Measurements from ENCODE around the gene F2RL3.
"Not testable (repeated sequence)": the region's sequence is repeated elsewhere in the genome, so short reads cannot be mapped to it uniquely, and the experiment has no call there.

The F2RL3 gene

DNA sequence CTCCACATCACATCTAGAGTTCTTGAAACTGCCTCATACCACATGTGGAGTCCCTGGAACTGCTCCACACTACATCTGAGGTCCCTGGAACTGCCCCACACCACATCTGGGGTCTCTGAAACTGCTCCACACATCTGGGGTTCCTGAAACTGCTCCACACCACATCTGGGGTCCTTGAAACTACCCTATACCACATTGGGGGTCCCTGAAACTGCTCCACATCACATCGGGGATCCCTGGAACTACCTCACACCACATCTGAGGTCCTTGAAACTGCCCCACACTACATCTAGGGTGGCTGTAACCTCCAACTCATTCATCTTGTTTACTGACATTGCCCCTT, 33.8 kb downstream of the F2RL3 start:
- DNase-seq (ENCODE audit: low spot score) = no peak

DNA sequence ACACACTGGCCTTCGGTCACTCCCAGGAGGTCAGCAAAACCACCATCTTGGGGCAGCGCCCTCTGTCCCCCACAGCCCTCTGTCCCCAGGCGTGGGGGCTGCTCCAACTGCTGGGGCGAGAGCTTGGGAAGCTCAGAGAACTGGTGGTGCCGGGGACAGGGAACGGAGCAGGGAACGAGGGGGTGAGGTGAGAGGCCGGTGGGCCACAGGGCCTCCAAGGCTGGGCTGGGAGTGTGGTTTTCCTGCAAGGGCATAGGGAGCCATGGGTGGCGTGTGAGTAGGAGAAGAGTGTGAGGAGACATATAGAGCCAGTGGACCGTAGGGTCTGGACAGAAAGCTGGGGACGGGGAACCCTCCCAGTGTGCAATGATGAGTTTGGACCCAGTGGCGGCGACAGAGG, 34.1 kb downstream of the F2RL3 start:
- DNase-seq (ENCODE audit: low spot score) = no peak

GRCh38 chr19:16927883-16928282, 39.1 kb downstream of the F2RL3 start:
- DNase-seq (ENCODE audit: low spot score) = no peak

DNA sequence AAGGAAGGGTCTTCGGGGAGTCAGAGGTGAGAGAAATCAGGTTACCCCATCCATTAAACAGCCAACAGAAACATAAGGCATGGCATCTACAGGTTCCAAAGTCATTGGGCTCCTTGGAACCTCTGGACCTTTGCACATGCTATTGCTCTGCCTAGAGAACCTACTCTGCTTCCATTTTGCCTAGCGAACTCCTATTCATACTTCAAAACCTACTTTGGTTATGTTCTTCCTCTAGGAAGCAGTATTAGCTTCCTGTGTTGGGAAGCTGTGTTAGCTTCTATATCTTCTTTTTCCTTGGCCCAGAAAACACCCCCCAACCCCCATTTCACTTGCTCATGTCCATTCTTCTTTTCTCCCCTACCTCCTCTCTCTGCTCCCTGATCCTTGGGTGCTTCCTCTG, 39.6 kb downstream of the F2RL3 start:
- DNase-seq (ENCODE audit: low spot score) = no peak

- DNase-seq (ENCODE audit: low spot score) = no peak
Measured at GRCh38 chr19:16928916-16929315, 40.1 kb downstream of the F2RL3 start.

DNA sequence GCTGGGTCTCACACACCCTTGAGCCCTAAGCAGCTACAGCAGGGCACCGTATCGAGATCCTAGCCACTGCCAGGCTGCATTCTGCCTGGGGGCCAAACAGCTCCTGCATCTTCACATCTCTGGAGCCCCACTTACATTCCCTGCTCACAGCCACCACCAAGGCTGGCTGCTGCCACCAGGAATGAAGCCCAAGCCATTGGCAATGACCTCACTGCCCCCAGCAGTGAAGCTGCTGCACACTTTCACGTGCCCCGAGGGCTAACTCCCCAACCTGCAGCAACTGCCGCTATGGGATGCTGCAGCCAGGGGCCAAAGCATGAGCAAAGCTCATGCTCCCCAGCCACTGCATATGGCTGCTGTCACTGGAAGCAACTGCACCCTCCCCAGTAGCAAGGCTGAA, 42.0 kb downstream of the F2RL3 start:
- DNase-seq (ENCODE audit: low spot score) = no peak

GRCh38 chr19:16931306-16931705, 42.5 kb downstream of the F2RL3 start:
- no peak for DNase-seq (ENCODE audit: low spot score)

GRCh38 chr19:16934489-16934888, 45.7 kb downstream of the F2RL3 start:
- no peak for DNase-seq (ENCODE audit: low spot score)

GRCh38 chr19:16936901-16937300, 48.1 kb downstream of the F2RL3 start:
- DNase-seq (ENCODE audit: low spot score) = no peak

DNA sequence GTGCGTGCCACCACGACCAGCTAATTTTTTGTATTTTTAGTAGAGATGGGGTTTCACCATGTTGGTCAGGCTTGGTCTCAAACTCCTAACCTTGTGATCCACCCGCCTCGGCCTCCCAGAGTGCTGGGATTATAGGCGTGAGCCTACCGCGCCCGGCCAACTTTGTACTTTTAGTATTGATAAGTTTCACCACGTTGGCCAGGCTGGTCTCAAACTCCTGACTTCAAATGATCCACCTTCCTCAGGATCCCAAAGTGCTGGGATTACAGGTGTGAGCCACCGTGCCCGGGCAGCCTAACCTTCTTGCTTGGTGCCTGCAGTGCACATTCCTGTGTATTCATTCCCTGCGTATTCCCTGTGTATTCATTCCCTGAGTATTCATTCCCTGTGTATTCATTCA, 49.0 kb downstream of the F2RL3 start:
- not testable (repeated sequence) for DNase-seq (ENCODE audit: low spot score)

DNA sequence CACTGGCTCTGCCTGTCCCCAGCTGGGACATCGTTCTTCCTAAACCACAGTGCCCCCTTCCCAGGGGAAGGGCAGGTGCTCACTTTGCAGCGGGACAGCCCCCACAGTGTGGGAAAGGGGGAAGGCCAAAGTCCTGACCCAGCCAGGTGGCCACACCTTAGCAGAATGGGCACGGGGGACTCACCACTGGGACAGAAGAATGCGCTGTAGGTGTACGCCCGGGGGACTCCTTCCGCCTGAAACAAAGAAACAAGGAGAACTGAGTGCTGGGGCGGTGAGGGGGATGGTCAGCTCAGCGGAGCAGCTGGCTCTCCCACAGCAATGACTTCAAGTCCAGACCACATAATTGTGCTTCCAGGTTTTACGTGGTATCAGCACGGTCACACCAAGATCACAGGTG, 49.4 kb downstream of the F2RL3 start:
- no peak for DNase-seq (ENCODE audit: low spot score)

- DNase-seq (ENCODE audit: low spot score) = not testable (repeated sequence)
Measured at GRCh38 chr19:16940063-16940462, 51.3 kb downstream of the F2RL3 start.

DNA sequence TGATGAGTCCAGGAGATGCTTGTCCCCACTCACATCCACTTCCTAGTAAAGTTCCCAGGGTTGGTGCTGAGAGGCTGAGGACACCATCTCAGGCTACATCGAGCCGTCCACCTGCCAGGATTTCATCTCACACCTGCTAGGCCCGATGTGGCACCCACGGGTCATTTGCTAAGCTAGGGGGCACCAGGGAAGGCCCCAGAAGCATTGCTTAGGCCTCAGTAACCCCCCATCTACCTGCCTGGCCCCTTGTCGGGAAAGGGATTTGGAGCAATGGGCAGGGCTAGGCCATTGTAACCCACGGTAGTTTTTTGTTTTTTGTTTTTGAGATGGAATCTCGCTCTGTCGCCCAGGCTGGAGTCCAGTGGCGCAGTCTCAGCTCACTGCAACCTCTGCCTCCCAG, 51.8 kb downstream of the F2RL3 start:
- DNase-seq (ENCODE audit: low spot score) = no peak
